Colonic mucosa (tissue), 4 donors: ENCODE data around the gene CCDC197. TPM values are rescaled to one million over a fixed set of nuclear protein-coding genes. Genes with fewer than 3 reads are reported as not detected.

Experiments used
- DNase-seq: peaks from one replicate; pipeline ENCODE4 v3.0.0-alpha.2; 2020
- H3K27ac ChIP-seq: fragments of 200-600 bp; one replicate; pipeline ENCODE4 v1.8.0; 2021
- H3K27me3 ChIP-seq: fragments of 200-600 bp; one replicate; pipeline ENCODE4 v1.8.0; 2021
- H3K36me3 ChIP-seq: fragments of 200-600 bp; one replicate; pipeline ENCODE4 v1.8.0; 2021
- H3K4me1 ChIP-seq: fragments of 200-600 bp; one replicate; pipeline ENCODE4 v1.8.0; 2021; ENCODE audit warnings: mild to moderate bottlenecking
- H3K4me3 ChIP-seq: fragments of 200-600 bp; one replicate; pipeline ENCODE4 v1.8.0; 2021
- H3K9ac ChIP-seq, 2 donors: one replicate each; pipeline ENCODE4 v1.7.0; 2013; ENCODE audit warnings: control low read depth in 2 of 2, low read depth in 2 of 2, low read length in 2 of 2
- H3K9me3 ChIP-seq: fragments of 200-600 bp; one replicate; pipeline ENCODE4 v1.8.0; 2021
- intact Hi-C: fragments of 100-400 bp; cut with DNase I; formaldehyde crosslinking; loops from one replicate; pipeline ENCODE4 v1.14.1; 2022
- total RNA-seq, 2 donors: library from RNA; stranded (reverse); fragmentation: NEBNext Ultra II Directional in 1 of 2; extraction: Animal tissue kit (Norgen Biotek cat#: 25700) in 1 of 2; gene quantifications; one replicate each; pipeline ENCODE4 v1.2.1, GENCODE V29; 2021
- TF ChIP-seq, protein P1 (sequence below): fragments of 200-600 bp; IDR thresholded peaks from one replicate; pipeline ENCODE4 v1.8.0; 2022; ENCODE audit warnings: antibody characterized with exemption, mild to moderate bottlenecking
- donor health status: healthy.
- donor health status: DM: no; HTN: no; CAD: no.
- donor health status: DM: no; HTN: no; CAD: no.

The CCDC197 gene
- total RNA-seq, 2 donors from 2014 or later: not detected

DNA sequence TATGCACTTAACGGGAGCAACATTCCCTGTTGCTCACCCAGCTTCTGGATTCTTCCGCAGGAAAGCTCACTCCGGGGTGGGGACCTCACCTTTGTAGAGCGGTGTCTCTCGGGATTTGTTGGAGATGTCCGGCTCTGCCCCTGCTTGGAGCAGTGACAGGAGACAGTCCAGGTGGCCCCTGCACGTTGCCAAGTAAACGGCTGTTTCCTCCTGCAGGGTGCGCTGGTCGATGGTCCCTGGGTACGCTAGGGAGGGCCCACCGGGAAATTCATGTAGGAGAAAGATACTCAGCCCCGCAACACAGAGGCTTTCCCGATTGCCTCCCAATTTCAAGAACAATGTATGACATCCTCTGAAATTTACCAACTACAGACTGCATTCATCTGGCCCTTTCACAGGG lies 43.8 kb upstream of the CCDC197 start:
- Histone ChIP-seq H3K4me3 (no peak overlapping the region), H3K36me3 (no peaks in the 10 kb centered on the region), H3K9me3 (no peaks in the 10 kb centered on the region), H3K4me1 (no peaks in the 10 kb centered on the region), H3K9ac (peak overlapping the region in 1 of 2 donors; percentile 1), H3K27ac (no peak overlapping the region), H3K27me3 (no peaks in the 10 kb centered on the region)
- no peak for DNase-seq
- intact Hi-C loops: no loop called here
- TF ChIP-seq, protein P1, sequence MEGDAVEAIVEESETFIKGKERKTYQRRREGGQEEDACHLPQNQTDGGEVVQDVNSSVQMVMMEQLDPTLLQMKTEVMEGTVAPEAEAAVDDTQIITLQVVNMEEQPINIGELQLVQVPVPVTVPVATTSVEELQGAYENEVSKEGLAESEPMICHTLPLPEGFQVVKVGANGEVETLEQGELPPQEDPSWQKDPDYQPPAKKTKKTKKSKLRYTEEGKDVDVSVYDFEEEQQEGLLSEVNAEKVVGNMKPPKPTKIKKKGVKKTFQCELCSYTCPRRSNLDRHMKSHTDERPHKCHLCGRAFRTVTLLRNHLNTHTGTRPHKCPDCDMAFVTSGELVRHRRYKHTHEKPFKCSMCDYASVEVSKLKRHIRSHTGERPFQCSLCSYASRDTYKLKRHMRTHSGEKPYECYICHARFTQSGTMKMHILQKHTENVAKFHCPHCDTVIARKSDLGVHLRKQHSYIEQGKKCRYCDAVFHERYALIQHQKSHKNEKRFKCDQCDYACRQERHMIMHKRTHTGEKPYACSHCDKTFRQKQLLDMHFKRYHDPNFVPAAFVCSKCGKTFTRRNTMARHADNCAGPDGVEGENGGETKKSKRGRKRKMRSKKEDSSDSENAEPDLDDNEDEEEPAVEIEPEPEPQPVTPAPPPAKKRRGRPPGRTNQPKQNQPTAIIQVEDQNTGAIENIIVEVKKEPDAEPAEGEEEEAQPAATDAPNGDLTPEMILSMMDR: no peak

DNA sequence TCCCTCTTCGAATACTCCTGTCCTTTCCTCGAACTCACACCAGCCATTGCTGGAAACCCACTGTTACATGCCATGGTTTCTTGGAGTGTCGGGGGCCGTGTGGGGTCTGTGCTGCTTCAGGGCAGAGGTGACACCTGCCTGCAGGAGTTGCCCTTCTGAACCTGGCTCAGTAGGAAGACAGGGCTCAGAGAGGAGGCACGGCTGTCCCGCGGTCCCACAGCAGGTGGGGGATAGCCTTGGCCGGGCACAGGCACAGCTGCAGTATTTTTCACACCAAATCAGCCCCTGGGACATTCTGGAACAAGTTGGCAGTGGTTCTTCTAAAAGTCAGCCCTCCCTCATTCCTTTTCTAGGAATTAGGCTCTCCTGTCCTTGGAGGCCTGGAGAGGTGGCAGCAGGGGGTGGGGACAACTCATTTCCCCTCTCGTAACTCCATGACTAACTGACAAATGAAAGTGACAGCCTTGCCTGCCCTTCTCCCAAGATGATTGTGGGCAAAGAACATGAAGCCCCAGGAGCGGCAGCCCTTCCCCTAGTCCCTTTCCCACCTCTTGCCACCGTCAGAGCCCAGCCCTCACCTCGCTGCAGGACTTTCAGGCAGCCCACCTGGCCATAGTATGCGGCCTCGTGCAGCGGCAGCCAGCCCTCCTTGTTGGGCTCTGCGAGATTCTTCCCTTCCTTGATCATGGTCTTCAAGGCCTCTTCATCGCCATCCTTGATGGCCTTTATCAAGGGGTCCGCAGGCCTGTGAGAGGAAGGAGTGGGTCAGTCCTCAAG lies 43.2 kb upstream of the CCDC197 start:
- H3K4me1 ChIP-seq: no peaks in the 10 kb centered on the region
- no peaks in the 10 kb centered on the region for H3K9me3 ChIP-seq
- DNase-seq: no peak
- no peak overlapping the region for H3K4me3 ChIP-seq
- H3K27me3 ChIP-seq: no peaks in the 10 kb centered on the region
- H3K27ac ChIP-seq: no peak overlapping the region
- H3K36me3 ChIP-seq: no peaks in the 10 kb centered on the region
- TF ChIP-seq, protein P1: no peak
- intact Hi-C loops: no loop called here
- H3K9ac ChIP-seq: peak overlapping the region; percentile 8 to 43

DNA sequence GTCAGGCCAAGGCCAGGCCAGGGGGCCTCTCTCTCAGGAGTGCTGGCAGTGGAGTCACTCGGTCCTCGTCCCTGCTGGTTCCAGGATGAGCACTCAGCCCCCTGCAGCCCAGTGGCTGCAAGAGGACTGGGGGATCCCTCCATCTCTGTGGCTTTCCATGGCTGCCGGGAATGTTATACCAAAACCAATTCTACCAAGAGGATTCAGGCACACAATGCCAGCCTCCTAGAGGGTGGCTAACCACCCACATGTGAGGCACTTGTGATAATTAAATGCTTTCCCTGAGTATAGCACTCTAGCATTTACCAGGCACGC lies 42.6 kb upstream of the CCDC197 start:
- intact Hi-C loops: no loop called here
- DNase-seq: no peak

DNA sequence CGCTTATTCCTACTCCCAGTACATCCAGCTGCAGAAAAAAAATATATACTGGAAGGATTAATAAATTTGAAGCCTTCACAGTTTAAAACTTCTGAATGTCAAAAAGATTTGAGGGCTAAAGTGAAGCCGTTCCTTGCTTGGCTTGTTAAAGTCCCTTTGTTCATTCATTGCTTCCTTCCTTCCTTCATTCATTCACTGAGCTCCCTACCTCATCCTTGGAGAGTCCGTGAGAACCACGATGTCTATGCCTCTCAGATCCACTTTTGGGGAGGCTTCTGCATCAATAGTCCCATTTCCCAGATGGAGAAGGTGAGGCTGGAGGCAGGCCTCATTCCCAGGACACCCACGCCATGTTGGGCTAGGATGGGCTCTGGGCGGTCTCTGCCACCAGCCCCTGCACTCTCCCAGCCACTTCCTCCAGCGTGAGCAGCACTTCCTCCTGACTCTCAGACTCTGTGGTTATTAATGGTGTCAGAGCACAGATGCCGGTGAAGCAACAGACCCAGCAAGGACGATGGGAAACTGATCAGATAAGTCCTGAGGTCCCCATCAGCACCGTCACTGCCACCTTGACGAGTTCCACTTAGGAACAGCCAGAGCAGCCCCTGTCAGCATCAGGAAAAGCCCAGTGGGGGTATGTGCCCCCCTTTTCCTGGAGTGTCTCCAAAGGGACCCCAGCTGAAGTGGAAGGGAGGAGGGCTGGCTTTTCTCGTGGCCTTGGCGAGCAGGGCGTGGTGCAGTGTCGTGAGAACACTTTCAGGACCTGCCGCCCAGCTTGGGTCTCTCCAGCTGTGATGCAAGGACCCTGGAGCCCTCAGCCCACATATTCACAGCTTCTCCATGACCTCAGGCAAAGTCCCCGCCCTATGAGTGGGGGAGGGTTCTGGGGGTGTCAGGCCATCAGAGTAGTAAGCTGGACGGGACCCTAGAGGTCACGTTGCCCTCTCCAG lies 41.9 kb upstream of the CCDC197 start:
- no peak overlapping the region for H3K4me3 ChIP-seq
- TF ChIP-seq, protein P1: no peak

More for the DNA sequence above, 42.6 kb upstream of the CCDC197 start:
- H3K27me3 ChIP-seq: no peaks in the 10 kb centered on the region
- no peaks in the 10 kb centered on the region for H3K4me1 ChIP-seq
- no peaks in the 10 kb centered on the region for H3K9me3 ChIP-seq
- H3K9ac ChIP-seq: peak overlapping the region; percentile 8 to 43
- H3K4me3 ChIP-seq: no peak overlapping the region
- no peaks in the 10 kb centered on the region for H3K36me3 ChIP-seq
- TF ChIP-seq, protein P1: no peak
- no peak overlapping the region for H3K27ac ChIP-seq

DNA sequence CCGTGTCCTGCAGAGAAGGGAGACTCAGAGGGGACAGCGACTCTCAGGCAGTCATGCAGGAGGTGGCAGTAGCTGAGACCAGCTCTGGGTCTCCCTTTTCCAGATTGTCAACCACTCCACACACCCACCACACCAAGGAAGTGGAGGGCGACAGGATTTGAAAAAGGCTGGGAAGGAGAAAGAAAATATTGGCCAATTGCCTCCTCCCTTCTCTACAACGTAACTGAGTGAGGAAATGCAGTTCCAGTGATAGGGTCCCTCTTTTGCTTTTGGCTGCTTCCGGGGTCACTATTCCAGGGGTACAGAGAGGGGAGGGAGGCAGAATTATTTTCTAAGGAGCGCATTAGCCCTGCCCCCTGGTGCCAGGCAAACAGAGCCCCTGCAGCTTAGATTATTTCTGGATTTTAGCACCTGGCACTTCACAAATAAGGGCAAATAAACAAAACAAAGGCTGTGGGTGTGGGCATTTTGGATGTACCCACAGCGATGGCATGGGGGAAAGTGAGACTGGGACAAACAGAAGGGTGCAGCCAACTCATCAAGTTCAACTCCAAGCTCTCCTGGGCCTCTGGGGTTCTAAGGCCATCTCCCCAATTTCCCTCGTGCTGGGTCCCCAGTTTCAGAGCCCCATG lies 41.1 kb upstream of the CCDC197 start:
- no peaks in the 10 kb centered on the region for H3K4me1 ChIP-seq
- no peaks in the 10 kb centered on the region for H3K27me3 ChIP-seq
- peak overlapping the region; percentile 48 to 54 for H3K9ac ChIP-seq
- no peaks in the 10 kb centered on the region for H3K9me3 ChIP-seq
- H3K36me3 ChIP-seq: no peaks in the 10 kb centered on the region
- TF ChIP-seq, protein P1: no peak
- intact Hi-C loops: no loop called here
- H3K4me3 ChIP-seq: no peak overlapping the region
- DNase-seq: no peak
- H3K27ac ChIP-seq: peak overlapping the region; percentile 60

More for the DNA sequence above, 41.9 kb upstream of the CCDC197 start:
- Histone ChIP-seq H3K27ac (peak overlapping the region; percentile 60), H3K27me3 (no peaks in the 10 kb centered on the region), H3K9me3 (no peaks in the 10 kb centered on the region), H3K36me3 (no peaks in the 10 kb centered on the region), H3K4me1 (no peaks in the 10 kb centered on the region), H3K9ac (peak overlapping the region; percentile 48 to 54)
- no peak for DNase-seq
- intact Hi-C loops: no loop called here
